Kidney epithelial cell (primary cell): Measurements from ENCODE around the gene PRPF19. TPM values are rescaled to one million over a fixed set of nuclear protein-coding genes. Genes with fewer than 3 reads are reported as not detected.

Experiments
- DNase-seq: peaks from one replicate; pipeline ENCODE4 v3.0.0-alpha.2; 2010; ENCODE audit warnings: low read depth
- H3K27me3 ChIP-seq: 2 replicates; pipeline ENCODE4 v1.6.0; 2011; ENCODE audit warnings: low read length; ENCODE audit not compliant: control insufficient read depth, insufficient read depth
- H3K36me3 ChIP-seq: 2 replicates; pipeline ENCODE4 v1.5.1; 2011; ENCODE audit warnings: low read length; ENCODE audit not compliant: control insufficient read depth, insufficient read depth
- H3K4me3 ChIP-seq: 2 replicates; pipeline ENCODE4 v1.5.1; 2011; ENCODE audit warnings: low read depth, mild to moderate bottlenecking, control low read depth, low read length
- total RNA-seq: library from RNA; depleted of rRNA; stranded (reverse); fragments of >200 nt; gene quantifications from 2 replicates; pipeline ENCODE4 v1.2.3, GENCODE V29; 2015
- TF ChIP-seq, protein P1 (sequence below): IDR thresholded peaks from 2 replicates; pipeline ENCODE4 v1.5.1; 2011; ENCODE audit warnings: mild to moderate bottlenecking, moderate library complexity, low read length, control low read depth, inconsistent platforms; ENCODE audit not compliant: insufficient read depth, poor library complexity, severe bottlenecking

Gene PRPF19
- total RNA-seq = 98.8 and 112 TPM in 2 replicates

DNA sequence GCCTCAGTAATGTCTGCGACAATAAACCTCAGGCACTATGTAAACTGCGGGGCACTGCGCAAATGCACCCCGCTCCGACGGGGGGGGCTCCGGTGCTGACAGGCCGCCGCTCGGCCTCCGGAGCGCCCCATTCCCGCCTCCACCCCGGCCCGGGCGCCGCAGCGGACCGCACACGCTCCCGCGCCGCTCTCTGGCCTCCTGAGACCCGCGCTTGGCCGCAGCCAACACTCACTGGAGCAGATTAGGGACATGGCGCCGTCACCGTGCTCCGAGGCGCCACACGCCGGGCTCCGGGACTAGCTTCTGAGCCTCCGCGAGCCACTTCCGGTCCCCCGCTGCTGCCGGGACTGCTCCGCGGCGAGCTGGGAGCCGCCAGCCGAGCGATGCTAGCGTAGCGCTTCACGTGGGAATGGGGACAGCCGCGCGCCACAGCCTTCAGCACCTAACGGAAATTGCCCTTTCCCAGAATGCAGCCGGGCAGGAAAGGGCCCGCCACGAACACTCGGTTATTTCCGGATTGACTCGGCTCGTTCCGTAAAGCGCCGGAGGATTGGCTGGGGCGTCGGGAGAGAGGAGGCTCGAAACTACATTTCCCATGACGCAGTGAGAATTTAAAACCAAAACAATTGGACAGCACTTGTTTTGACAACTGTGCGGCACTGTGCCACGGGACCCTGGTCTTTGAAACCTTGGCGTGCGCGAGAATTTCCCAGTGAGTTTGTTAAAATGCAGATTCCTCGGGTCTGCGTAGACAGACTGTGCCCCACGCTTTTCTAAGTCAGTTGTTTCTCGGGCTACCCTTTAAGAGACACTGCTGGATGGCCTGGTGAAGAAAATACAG lies at the start of gene PRPF19:
TSS of gene PRPF19 (minus strand) at position 454 of the 841 bp plus-strand sequence. CDS start at position 251, 203 bp downstream.
- DNase-seq = peak; percentile 82
- H3K36me3 ChIP-seq = peaks cover 1% of the 10 kb centered on the region

GRCh38 chr11:60955571-60955970 lies 49.2 kb upstream of the PRPF19 start:
- TF ChIP-seq, protein P1, sequence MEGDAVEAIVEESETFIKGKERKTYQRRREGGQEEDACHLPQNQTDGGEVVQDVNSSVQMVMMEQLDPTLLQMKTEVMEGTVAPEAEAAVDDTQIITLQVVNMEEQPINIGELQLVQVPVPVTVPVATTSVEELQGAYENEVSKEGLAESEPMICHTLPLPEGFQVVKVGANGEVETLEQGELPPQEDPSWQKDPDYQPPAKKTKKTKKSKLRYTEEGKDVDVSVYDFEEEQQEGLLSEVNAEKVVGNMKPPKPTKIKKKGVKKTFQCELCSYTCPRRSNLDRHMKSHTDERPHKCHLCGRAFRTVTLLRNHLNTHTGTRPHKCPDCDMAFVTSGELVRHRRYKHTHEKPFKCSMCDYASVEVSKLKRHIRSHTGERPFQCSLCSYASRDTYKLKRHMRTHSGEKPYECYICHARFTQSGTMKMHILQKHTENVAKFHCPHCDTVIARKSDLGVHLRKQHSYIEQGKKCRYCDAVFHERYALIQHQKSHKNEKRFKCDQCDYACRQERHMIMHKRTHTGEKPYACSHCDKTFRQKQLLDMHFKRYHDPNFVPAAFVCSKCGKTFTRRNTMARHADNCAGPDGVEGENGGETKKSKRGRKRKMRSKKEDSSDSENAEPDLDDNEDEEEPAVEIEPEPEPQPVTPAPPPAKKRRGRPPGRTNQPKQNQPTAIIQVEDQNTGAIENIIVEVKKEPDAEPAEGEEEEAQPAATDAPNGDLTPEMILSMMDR = no peak
- H3K27me3 ChIP-seq = peaks cover 19% of the 10 kb centered on the region

More for the DNA sequence above, at the start of gene PRPF19:
- Histone ChIP-seq H3K27me3 (peaks cover 2% of the 10 kb centered on the region), H3K4me3 (peak within 1 kb of the TSS; percentile 81)
- TF ChIP-seq, protein P1 = no peak

GRCh38 chr11:60954421-60954820 lies 48.0 kb upstream of the PRPF19 start:
- peaks cover 24% of the 10 kb centered on the region for H3K27me3 ChIP-seq
- H3K4me3 ChIP-seq = no peak overlapping the region
- H3K36me3 ChIP-seq = no peaks in the 10 kb centered on the region
- TF ChIP-seq, protein P1 = no peak
- DNase-seq = no peak

More at GRCh38 chr11:60955571-60955970, 49.2 kb upstream of the PRPF19 start:
- no peak for DNase-seq
- Histone ChIP-seq H3K36me3 (no peaks in the 10 kb centered on the region), H3K4me3 (no peak overlapping the region)

- H3K27me3 ChIP-seq = peaks cover 24% of the 10 kb centered on the region
- no peaks in the 10 kb centered on the region for H3K36me3 ChIP-seq
- no peak for DNase-seq
- no peak overlapping the region for H3K4me3 ChIP-seq
- TF ChIP-seq, protein P1 = no peak
Measured at GRCh38 chr11:60953781-60954180, 47.4 kb upstream of the PRPF19 start.

GRCh38 chr11:60952742-60953170 lies 46.4 kb upstream of the PRPF19 start:
- no peaks in the 10 kb centered on the region for H3K36me3 ChIP-seq
- DNase-seq = no peak
- TF ChIP-seq, protein P1 = no peak
- H3K4me3 ChIP-seq = no peak overlapping the region
- peaks cover 24% of the 10 kb centered on the region for H3K27me3 ChIP-seq
